PC-9 (cell line): ENCODE measurements around the gene CSRNP2. TPM values are rescaled to one million over a fixed set of nuclear protein-coding genes. Genes with fewer than 3 reads are reported as not detected.
A peak's percentile ranks its signal among the peaks of the same experiment; 100 is the strongest.

Experiments used
- BruUV-seq: library from RNA; stranded (reverse); fragments of 400-500 nt; replicated peaks from 2 replicates; lab custom pipeline; 2021; lab: Mats Ljungman, UMichigan
- CTCF ChIA-PET: fragments of 300-600 bp; sonication (Branson Sonifier 250); formaldehyde crosslinking; loops from one replicate; lab custom pipeline; 2022; ENCODE audit warnings: antibody characterized with exemption; lab: Charles Lee
- POLR2A ChIA-PET: fragments of 300-600 bp; sonication (Branson Sonifier 250); formaldehyde crosslinking; loops from one replicate; lab custom pipeline; 2022; ENCODE audit warnings: antibody characterized with exemption; ENCODE audit not compliant: unreplicated experiment; lab: Charles Lee
- DNase-seq, 2 experiments: peaks; one replicate each; pipeline versions ENCODE4 v3.0.0 to v3.0.0-alpha.2; 2015 to 2022; ENCODE audit warnings: mixed read lengths in 1 of 2
- H2AFZ ChIP-seq: fragments of 200-600 bp; sonication (generic); 2 replicates; pipeline ENCODE4 v1.8.1; 2017; ENCODE audit warnings: antibody characterized with exemption
- H3F3A ChIP-seq: fragments of 200-600 bp; sonication (generic); 2 replicates; pipeline ENCODE4 v1.8.1; 2017; ENCODE audit warnings: antibody characterized with exemption, mild to moderate bottlenecking, low read depth; ENCODE audit not compliant: insufficient read depth
- H3K27ac ChIP-seq: fragments of 200-600 bp; sonication (generic); 2 replicates; pipeline ENCODE4 v1.6.1; 2016; ENCODE audit warnings: mixed run types
- H3K27me3 ChIP-seq: fragments of 200-600 bp; sonication (generic); 2 replicates; pipeline ENCODE4 v1.6.1; 2016; ENCODE audit warnings: low read depth, mixed run types; ENCODE audit not compliant: insufficient read depth
- H3K36me3 ChIP-seq: fragments of 200-600 bp; sonication (generic); 2 replicates; pipeline ENCODE4 v1.6.1; 2016; ENCODE audit warnings: low read depth, mixed run types
- H3K4me1 ChIP-seq: fragments of 200-600 bp; sonication (generic); replicated peaks from 2 replicates; pipeline ENCODE4 v1.6.1; 2016; ENCODE audit warnings: mixed run types; ENCODE audit not compliant: insufficient read depth
- H3K4me2 ChIP-seq: fragments of 200-600 bp; sonication (generic); 2 replicates; pipeline ENCODE4 v1.6.1; 2017; ENCODE audit warnings: mixed run types
- H3K4me3 ChIP-seq: fragments of 200-600 bp; sonication (generic); 2 replicates; pipeline ENCODE4 v1.6.1; 2016; ENCODE audit warnings: mixed run types
- H3K79me2 ChIP-seq: fragments of 200-600 bp; sonication (generic); 2 replicates; pipeline ENCODE4 v1.6.1; 2017; ENCODE audit warnings: low read depth, mixed run types
- H3K9me2 ChIP-seq: fragments of 200-600 bp; sonication (generic); 2 replicates; pipeline ENCODE4 v1.8.1; 2017; ENCODE audit warnings: mild to moderate bottlenecking; ENCODE audit not compliant: insufficient read depth
- H3K9me3 ChIP-seq: fragments of 200-600 bp; sonication (generic); 2 replicates; pipeline ENCODE4 v1.8.1; 2016; ENCODE audit warnings: low read depth; ENCODE audit not compliant: insufficient read depth
- H4K20me1 ChIP-seq: fragments of 200-600 bp; sonication (generic); 2 replicates; pipeline ENCODE4 v1.8.1; 2017; ENCODE audit not compliant: insufficient read depth
- CTCF ChIP-seq: fragments of 200-600 bp; sonication (generic); conservative IDR thresholded peaks from 2 replicates; pipeline ENCODE4 v1.6.1; 2017; ENCODE audit warnings: mixed run types, antibody characterized with exemption, mild to moderate bottlenecking, moderate library complexity
- EZH2 ChIP-seq: fragments of 200-600 bp; sonication (generic); IDR thresholded peaks from 2 replicates; pipeline ENCODE4 v1.8.0; 2017; ENCODE audit warnings: antibody characterized with exemption, low read depth
- intact Hi-C: fragments of 100-400 bp; cut with micrococcal nuclease; formaldehyde crosslinking; loops from one replicate; pipeline ENCODE4 v1.10.0; 2022; ENCODE audit not compliant: unreplicated experiment
- total RNA-seq: library from RNA; stranded (reverse); gene quantifications from 2 replicates; pipeline ENCODE4 v1.2.3, GENCODE V29; 2021

Gene CSRNP2
- total RNA-seq, 1 experiment from 2014 or later, result 19.3 TPM

GRCh38 chr12:51124504-51124903 lies 41.1 kb upstream of the CSRNP2 start:
- no peak overlapping the region for H3K4me3 ChIP-seq
- no peak for DNase-seq
- H3K27me3 ChIP-seq, result no peaks in the 10 kb centered on the region
- H3K9me3 ChIP-seq, result no peaks in the 10 kb centered on the region; the same call in 1 of the 2 replicates
- H4K20me1 ChIP-seq, result 0 out of 2 replicates have a peak, but pooled peaks cover 5% of the 10 kb centered on the region
- H2AFZ ChIP-seq, result no peak overlapping the region
- H3K9me2 ChIP-seq, result no peaks in the 10 kb centered on the region
- H3K79me2 ChIP-seq, result no peaks in the 10 kb centered on the region
- H3K36me3 ChIP-seq, result no peaks in the 10 kb centered on the region
- no peaks in the 10 kb centered on the region; the same call in 1 of the 2 replicates for H3F3A ChIP-seq
- no TSS peak for BruUV-seq
- H3K4me2 ChIP-seq, result no peak overlapping the region
- intact Hi-C loops, result no loop called here
- ChIA-PET POLR2A (interaction anchor here (0.7 kb wide), 2 partner anchors 47 to 630 kb away, joined by 7 to 10 read pairs; no protein-coding TSS in a partner anchor), CTCF (no interaction called here)
- no peak overlapping the region for H3K27ac ChIP-seq
- no peaks in the 10 kb centered on the region for H3K4me1 ChIP-seq
- TF ChIP-seq CTCF, result no peak
- no peak for TF ChIP-seq EZH2

GRCh38 chr12:51122844-51123243 lies 39.4 kb upstream of the CSRNP2 start:
- no peak for DNase-seq
- Histone ChIP-seq H3K4me2 (no peak overlapping the region), H3K9me2 (no peaks in the 10 kb centered on the region), H3K4me3 (no peak overlapping the region), H2AFZ (no peak overlapping the region), H3K27me3 (no peaks in the 10 kb centered on the region), H4K20me1 (0 out of 2 replicates have a peak, but pooled peaks cover 5% of the 10 kb centered on the region), H3K9me3 (no peaks in the 10 kb centered on the region), H3K4me1 (peaks cover 10% of the 10 kb centered on the region; the same call in 1 of the 2 replicates), H3K27ac (no peak overlapping the region), H3F3A (peaks cover 7% of the 10 kb centered on the region), H3K79me2 (0 out of 2 replicates have a peak, but pooled peaks cover 3% of the 10 kb centered on the region), H3K36me3 (peaks cover under 1% of the 10 kb centered on the region; the same call in 1 of the 2 replicates)
- intact Hi-C loops, result no loop called here
- ChIA-PET POLR2A (no interaction called here), CTCF (no interaction called here)
- TF ChIP-seq EZH2, result no peak
- TF ChIP-seq CTCF, result no peak
- no TSS peak for BruUV-seq

GRCh38 chr12:51118706-51119105 lies 35.3 kb upstream of the CSRNP2 start:
- no TSS peak for BruUV-seq
- Histone ChIP-seq H3K36me3 (peaks cover 18% of the 10 kb centered on the region), H3K9me3 (no peaks in the 10 kb centered on the region), H3K4me1 (peaks cover 10% of the 10 kb centered on the region; the same call in 1 of the 2 replicates), H3K27me3 (no peaks in the 10 kb centered on the region), H2AFZ (no peak overlapping the region), H4K20me1 (0 out of 2 replicates have a peak, but pooled peaks cover 10% of the 10 kb centered on the region), H3K27ac (0 out of 2 replicates have a peak overlapping the region, but pooled peaks have one; percentile 4), H3K4me2 (no peak overlapping the region), H3K79me2 (0 out of 2 replicates have a peak, but pooled peaks cover 3% of the 10 kb centered on the region), H3K9me2 (no peaks in the 10 kb centered on the region), H3F3A (peaks cover 7% of the 10 kb centered on the region), H3K4me3 (no peak overlapping the region)
- intact Hi-C loops, result loop anchor here (5.0 kb wide), 1 partner anchor 119 kb away; the partner anchor contains the start of gene DAZAP2
- ChIA-PET POLR2A (no interaction called here), CTCF (no interaction called here)
- DNase-seq, result peak; percentile 21 to 88
- TF ChIP-seq EZH2 (no peak), CTCF (no peak)
